RWPE2 (cell line): Measurements from ENCODE around the gene OR8B2.

Experiments used
- ATAC-seq: fragments of 200-7000 bp; cut with Tn5 transposase; 3 replicates; pipeline ENCODE4 v1.9.1; 2021; ENCODE audit warnings: low read depth
- DNase-seq: peaks from one replicate; pipeline ENCODE4 v3.0.0-alpha.2; 2020; ENCODE audit warnings: low spot score
- H3K27ac ChIP-seq: fragments of 450-650 bp; 2 replicates; pipeline ENCODE4 v1.5.1; 2017; ENCODE audit warnings: mild to moderate bottlenecking; ENCODE audit not compliant: poor library complexity, severe bottlenecking
- H3K27me3 ChIP-seq: fragments of 250-450 bp; sonication (Bioruptor Pico); 2 replicates; pipeline ENCODE4 v1.5.1; 2021; ENCODE audit warnings: mild to moderate bottlenecking, moderate library complexity; ENCODE audit not compliant: insufficient read depth, poor library complexity, severe bottlenecking
- H3K36me3 ChIP-seq: fragments of 250-450 bp; sonication (Bioruptor Pico); 2 replicates; pipeline ENCODE4 v1.5.1; 2020; ENCODE audit warnings: low read depth, mild to moderate bottlenecking, moderate library complexity
- H3K4me1 ChIP-seq: fragments of 250-450 bp; sonication (Bioruptor Pico); 2 replicates; pipeline ENCODE4 v1.5.1; 2021; ENCODE audit warnings: mild to moderate bottlenecking, moderate library complexity; ENCODE audit not compliant: insufficient read depth, poor library complexity, severe bottlenecking
- H3K4me3 ChIP-seq: fragments of 250-450 bp; sonication (Bioruptor Pico); 2 replicates; pipeline ENCODE4 v1.5.1; 2021; ENCODE audit warnings: mild to moderate bottlenecking, moderate library complexity; ENCODE audit not compliant: severe bottlenecking
- H3K9me3 ChIP-seq: fragments of 250-450 bp; sonication (Bioruptor Pico); 2 replicates; pipeline ENCODE4 v1.5.1; 2021; ENCODE audit warnings: mild to moderate bottlenecking, moderate library complexity; ENCODE audit not compliant: severe bottlenecking
- TF ChIP-seq, protein P1 (sequence below): fragments of 450-650 bp; IDR thresholded peaks from one replicate; pipeline ENCODE4 v1.5.1; 2017; ENCODE audit warnings: mild to moderate bottlenecking, moderate library complexity; ENCODE audit not compliant: poor library complexity, severe bottlenecking

OR8B2 gene

DNA sequence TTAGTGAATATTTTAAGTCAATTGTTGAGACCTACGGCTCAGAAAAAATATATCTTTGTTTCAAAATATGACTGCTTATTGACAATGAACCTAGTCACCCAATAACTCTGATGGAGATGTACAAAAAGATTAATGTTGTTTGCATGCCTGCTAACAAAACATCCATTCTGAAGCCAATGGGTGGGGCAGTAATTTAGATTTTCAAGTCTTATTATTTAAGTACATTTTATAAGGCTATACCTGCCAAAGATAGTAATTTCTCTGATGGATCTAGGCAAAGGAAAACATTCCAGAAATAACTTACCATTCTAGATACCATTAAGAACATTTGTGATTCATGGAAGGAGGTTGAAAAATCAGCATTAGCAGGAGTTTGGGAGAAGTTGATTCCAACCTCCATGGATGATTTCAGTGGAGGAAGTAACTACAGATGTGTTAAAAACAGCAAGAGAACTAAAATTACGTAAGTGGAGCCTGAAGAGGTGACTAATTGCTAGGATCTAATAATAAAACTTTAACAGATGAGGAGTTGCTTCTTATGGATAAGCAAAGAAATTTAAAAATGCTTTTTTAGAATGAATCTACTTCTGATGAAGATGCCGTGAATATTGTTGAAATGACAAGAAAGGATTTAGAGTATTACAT, 37.9 kb downstream of the OR8B2 start:
- no peak overlapping the region for H3K27ac ChIP-seq
- DNase-seq (no peak), ATAC-seq (no peak)
- peaks cover 9% of the 10 kb centered on the region for H3K27me3 ChIP-seq
- no peaks in the 10 kb centered on the region for H3K4me1 ChIP-seq
- TF ChIP-seq, protein P1, sequence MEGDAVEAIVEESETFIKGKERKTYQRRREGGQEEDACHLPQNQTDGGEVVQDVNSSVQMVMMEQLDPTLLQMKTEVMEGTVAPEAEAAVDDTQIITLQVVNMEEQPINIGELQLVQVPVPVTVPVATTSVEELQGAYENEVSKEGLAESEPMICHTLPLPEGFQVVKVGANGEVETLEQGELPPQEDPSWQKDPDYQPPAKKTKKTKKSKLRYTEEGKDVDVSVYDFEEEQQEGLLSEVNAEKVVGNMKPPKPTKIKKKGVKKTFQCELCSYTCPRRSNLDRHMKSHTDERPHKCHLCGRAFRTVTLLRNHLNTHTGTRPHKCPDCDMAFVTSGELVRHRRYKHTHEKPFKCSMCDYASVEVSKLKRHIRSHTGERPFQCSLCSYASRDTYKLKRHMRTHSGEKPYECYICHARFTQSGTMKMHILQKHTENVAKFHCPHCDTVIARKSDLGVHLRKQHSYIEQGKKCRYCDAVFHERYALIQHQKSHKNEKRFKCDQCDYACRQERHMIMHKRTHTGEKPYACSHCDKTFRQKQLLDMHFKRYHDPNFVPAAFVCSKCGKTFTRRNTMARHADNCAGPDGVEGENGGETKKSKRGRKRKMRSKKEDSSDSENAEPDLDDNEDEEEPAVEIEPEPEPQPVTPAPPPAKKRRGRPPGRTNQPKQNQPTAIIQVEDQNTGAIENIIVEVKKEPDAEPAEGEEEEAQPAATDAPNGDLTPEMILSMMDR = no peak
- H3K36me3 ChIP-seq = no peaks in the 10 kb centered on the region
- H3K4me3 ChIP-seq = no peak overlapping the region
- no peaks in the 10 kb centered on the region for H3K9me3 ChIP-seq

DNA sequence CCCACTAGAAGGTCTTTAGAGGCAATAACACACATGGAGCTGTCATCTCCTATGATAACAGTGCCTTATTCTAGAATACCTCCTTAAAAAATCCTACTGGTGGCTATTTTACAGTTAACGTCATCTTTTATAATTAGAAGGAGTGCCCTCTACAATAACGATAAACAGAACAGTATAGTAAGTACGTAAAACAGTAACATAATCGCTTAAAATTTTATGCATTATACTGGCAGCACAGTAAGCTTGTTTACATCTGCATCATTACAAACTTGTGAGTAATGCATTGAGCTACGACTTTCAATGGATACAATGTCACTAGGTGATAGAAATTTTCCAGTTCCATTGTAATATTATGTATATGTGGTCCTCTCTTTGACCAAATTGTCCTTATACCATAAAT, 40.0 kb downstream of the OR8B2 start:
- ATAC-seq (no peak), DNase-seq (no peak)
- Histone ChIP-seq H3K9me3 (no peaks in the 10 kb centered on the region), H3K27me3 (peaks cover 9% of the 10 kb centered on the region), H3K36me3 (no peaks in the 10 kb centered on the region), H3K27ac (no peak overlapping the region), H3K4me1 (no peaks in the 10 kb centered on the region), H3K4me3 (no peak overlapping the region)
- TF ChIP-seq, protein P1 = no peak

DNA sequence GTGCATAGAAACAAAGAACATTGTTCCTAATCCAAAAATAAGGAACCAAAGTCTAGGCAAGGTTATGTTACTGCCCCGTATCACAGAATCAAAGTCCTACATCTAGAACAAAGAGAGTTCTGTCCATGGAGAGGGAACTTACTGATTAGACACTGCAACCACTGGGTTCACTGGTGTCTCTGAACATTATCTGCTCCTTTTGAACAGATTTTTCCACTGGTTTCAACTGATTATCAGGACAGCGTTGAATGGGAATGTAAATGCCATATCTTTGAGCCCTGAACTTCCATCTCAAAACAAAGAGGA, 44.2 kb downstream of the OR8B2 start:
- Histone ChIP-seq H3K27ac (no peak overlapping the region), H3K4me3 (no peak overlapping the region), H3K4me1 (no peaks in the 10 kb centered on the region), H3K27me3 (peaks cover 5% of the 10 kb centered on the region), H3K9me3 (no peaks in the 10 kb centered on the region), H3K36me3 (no peaks in the 10 kb centered on the region)
- DNase-seq (no peak), ATAC-seq (no peak)
- TF ChIP-seq, protein P1 = no peak

DNA sequence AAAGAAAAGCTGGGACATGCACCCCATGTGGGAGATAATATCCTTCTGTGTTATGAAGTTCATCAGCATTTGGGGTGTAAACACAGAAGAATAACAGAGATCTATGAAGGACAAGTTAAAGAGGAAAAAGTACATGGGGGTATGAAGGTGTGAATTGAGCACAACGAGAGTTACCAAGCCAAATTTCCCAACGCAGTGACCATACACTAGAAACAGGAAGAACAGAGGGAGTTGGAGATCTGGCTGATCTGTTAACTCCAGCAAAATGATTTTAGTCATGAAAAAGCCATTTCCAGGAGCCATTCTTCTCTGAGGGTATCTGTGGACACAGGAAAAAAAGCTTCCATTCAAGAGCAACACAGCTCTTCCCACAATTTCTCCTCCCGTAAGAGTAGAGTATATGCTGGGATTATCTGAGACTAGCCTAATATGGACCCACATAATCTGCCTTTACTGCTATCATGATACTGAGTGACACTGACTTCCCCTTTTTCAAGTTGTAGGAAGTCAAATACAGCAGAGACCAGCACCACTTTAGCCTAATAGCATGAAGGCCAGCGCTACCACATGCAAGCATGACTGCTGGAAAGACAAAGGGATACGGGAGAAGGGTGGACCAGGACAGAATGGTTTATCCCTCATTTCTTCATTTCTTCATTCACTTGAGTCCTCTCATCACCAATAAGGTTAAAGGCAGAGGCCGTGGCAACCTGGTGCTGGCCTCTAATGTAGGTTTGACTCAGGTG, 44.7 kb downstream of the OR8B2 start:
- DNase-seq (no peak), ATAC-seq (no peak)
- H3K27ac ChIP-seq = no peak overlapping the region
- no peaks in the 10 kb centered on the region for H3K4me1 ChIP-seq
- H3K36me3 ChIP-seq = no peaks in the 10 kb centered on the region
- peaks cover 5% of the 10 kb centered on the region for H3K27me3 ChIP-seq
- H3K4me3 ChIP-seq = no peak overlapping the region
- TF ChIP-seq, protein P1 = no peak
- no peaks in the 10 kb centered on the region for H3K9me3 ChIP-seq
